Fibroblast of skin of right biceps (primary cell): Measurements from ENCODE around the gene PPP4C.
A peak's percentile ranks its signal among the peaks of the same experiment; 100 is the strongest.

ENCODE experiments used
- DNase-seq: peaks from one replicate; pipeline ENCODE4 v3.0.0-alpha.2; 2013

PPP4C gene

DNA sequence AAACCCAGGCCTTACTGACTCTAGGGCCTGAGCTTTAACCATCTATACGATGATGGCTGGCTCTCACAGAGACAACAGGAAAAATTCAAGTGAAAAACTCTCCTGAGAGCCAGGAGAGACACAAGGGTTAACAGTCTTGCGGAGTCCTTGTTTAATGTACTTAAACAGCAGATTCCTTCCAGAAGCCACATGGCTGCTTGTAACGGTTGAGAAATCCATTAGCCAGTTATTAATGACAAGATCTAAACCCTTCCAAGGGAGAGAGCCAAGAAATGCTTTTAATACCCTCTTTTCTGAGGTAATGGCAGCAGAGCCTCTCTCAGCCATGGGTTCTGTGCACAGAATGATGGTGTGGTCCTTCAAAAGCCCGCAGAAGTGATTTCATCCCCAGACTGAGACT is 15.4 kb upstream of the PPP4C start:
- no peak for DNase-seq

DNA sequence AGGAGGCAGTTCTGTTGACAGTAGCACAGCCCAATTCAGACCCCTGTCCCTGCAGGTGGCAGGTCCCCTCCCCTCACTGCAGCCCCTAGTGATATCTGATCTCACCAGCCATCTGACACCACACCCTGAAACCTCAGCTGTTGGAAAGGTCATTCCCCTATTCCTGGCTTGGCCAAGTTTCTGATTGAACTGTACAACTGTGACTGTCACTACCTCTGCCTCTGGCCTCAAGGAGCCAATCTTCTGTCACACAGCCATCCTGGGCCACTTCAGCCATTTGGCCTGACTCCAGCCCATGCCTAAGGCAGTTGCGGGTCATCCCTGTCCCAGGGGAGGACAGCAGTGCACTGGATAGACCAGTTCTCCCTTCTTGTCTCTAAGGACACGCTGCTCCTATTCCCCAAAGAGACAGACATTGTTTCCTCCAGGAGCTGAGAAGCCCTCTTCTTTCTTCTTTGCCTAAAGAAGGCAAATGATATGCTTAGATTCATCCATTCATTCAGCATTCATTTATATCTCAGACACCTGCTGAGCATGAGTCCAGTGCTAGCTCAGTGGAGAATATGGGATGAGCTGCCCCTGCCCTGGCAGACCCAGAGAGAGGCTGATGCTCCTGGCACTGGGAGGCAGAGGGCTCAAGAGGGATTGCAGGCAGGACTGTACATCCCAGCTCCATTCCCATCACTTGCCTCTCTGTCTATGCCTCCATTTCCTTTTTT is 14.8 kb upstream of the PPP4C start:
- no peak for DNase-seq

DNA sequence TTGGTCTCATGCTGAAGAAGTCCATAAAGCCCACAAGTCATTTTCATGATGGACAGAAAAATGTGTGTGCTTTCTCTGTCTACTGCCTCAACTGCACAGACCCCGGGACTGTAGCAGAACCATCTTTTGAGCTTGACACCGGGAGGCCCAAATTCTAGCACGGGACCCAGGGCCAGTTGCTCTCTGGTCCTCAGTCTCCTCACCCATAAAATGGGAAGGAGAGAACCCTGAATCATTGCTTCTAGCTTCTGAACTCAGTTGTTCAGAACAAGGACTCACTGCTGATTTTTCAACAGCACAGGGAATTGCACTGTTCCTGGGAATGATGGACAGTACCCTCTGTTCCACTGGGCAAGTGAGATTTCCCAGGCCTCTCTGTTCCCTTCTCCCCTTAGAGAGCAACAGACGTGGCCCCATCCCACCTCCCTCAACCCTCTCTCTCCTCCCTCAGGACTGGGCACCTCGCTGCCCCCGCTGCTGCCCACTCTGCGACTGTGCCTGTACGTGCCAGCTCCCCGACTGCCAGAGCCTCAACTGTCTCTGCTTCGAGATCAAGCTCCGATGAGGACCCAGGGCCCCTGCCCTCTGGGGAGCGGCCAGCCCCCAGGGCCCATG is 12.4 kb upstream of the PPP4C start:
- no peak for DNase-seq

DNA sequence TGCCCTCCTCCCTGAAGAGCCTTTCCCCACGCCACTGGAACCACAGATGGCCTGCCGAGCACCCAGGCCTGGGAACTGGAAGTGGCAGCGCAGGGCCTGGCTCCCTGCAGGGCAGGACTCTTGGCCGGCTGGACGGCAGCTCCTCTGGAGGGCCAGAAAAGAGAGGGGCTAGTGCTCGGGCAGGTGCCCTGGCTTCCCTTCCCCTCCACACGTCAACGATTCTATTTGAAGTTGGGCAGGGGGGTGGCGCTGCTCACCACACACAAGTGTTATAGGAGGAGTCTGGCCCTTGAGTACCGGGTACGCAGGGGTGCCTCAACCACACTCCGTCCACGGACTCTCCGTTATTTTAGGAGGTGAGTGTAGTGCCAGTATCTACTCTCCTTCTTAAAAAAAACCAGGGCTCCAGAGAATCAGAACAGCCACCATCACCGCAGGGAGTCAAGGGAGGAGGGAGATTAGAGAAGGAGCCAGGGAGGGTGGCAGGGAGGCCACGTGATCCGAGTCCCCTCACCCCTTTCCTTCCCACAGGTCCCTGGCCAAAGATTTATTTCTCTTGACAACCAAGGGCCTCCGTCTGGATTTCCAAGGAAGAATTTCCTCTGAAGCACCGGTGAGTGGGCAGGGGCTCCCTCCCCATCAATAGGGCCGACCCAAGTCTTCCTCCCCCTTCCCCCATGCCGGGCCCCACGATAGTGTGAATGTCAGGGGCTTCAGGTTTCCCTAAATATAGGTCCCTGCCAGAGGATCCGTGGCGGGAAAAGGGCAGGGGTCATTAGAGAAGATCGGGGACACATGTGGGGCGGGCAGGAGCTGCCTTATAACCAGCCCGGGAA is 11.7 kb upstream of the PPP4C start:
- peak; percentile 51 for DNase-seq

DNA sequence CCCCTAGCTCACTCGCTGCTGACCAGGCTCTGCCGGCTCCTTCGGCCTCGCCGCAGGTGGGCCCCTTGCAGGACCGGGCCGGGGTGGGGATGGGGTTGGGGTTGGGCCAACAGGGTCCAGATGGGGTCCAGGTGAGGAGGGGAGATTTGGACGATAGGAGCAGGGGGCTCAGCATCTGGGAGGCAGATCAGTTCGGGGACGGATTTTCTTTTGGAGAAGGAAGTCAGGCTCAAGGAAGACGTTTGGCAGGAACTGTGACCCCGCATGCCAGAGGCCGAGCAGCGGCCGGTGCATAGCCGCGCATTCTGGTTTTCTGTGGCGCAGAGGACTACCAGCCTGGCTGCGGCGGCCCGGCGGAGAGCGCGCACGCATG is 11.1 kb upstream of the PPP4C start:
- DNase-seq: no peak

DNA sequence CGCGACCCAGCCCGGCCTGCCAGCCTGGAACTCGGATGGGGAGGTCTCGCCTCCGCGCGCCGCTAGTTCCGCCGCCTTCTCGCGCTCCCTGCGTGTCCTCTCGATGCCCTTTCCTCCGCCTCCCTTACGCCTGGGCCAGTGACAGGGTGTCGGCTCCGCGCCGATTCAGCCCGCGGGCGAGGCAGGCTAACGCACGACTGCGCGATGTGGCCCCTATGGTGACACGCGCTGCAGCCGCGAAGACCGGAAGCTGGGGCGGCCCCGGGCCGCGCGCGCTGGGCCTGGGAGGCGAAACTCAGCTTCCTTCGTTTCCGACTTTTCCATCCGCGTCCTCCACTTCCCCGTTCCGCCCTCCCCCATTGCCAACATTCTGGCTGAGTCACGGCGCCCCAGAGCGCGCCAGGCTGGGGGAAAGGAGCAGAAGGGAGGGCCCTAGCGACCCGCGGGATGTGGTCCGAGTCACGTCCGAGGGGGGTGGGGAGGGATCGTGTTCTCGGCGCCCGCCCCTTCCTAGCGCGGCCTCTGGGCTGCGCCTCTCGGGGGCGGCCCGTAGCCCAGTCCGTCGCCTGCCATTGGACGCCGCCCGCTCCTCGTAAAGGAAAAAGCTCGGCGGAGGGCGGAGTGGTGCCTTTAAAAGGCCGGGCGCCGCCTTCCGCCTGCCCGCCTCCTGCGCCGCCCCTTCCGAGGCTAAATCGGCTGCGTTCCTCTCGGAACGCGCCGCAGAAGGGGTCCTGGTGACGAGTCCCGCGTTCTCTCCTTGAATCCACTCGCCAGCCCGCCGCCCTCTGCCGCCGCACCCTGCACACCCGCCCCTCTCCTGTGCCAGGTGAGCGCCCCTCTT is 10.5 kb upstream of the PPP4C start, which contains the start of gene ALDOA:
TSS of gene ALDOA (plus strand) at position 659 of the 841 bp plus-strand sequence. CDS start 1,138 bp downstream, outside the sequence.
- DNase-seq: peak; percentile 100

DNA sequence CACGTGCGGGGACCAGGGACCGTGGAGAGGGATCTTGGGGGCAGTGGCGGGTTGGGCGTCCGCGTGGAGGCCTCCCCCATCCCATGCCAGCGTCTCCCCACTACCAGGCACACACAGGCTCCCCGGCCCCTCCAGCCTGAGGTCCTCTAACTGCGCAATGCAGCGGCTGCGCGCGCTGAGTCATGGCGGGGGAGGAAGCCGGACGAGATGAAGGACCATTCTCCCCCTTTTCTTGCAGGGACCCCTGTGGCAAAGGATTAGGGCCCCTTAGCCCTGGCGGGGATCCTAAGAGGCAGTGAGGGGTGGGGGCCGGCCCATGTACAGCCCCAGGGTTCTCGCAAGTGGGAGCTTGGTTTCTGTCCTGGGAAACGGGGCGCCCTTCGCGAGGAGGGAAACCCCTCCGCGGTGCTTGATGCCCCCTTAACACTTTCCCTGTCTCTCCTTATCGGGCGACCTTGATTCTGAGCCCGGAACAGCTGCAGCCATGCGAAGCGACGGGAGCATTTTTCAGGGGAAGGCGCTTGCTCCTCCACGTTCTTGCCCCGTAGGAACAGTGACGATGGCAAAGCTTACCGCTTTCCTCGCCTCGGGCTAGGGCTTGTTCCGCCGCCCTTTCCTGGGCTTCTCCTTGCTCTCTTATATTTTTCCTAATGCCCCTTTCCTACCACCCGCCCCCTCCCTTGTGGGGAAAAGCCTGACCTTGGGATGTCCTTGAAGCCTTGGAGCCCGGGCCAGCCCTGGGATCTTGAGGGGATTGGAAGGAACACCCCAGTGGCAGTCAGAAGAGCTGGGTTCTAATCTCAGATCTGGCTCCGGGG is 9.6 kb upstream of the PPP4C start:
- DNase-seq: peak; percentile 69

DNA sequence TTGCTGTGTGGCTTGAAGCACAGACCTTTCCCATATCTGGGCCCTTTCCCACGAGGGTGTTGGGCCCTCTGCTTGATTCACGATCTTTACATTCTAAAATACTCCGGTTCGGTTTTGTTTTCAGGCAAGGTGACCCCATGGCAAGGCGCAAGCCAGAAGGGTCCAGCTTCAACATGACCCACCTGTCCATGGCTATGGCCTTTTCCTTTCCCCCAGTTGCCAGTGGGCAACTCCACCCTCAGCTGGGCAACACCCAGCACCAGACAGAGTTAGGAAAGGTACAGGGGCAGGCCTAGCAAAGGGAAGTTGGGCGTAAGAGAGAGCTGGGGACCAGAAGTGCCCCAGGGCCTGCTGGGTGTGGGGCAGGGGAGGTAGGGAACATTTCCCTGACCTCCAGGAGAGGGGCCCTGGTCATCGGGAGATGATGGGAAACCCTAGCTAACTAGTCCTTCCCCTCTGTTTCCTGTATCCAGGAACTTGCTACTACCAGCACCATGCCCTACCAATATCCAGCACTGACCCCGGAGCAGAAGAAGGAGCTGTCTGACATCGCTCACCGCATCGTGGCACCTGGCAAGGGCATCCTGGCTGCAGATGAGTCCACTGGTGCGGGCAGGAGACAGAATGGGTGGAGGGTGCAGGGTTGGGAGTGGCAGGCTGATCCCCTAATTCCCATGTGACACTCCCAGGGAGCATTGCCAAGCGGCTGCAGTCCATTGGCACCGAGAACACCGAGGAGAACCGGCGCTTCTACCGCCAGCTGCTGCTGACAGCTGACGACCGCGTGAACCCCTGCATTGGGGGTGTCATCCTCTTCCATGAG is 8.8 kb upstream of the PPP4C start:
- no peak for DNase-seq

DNA sequence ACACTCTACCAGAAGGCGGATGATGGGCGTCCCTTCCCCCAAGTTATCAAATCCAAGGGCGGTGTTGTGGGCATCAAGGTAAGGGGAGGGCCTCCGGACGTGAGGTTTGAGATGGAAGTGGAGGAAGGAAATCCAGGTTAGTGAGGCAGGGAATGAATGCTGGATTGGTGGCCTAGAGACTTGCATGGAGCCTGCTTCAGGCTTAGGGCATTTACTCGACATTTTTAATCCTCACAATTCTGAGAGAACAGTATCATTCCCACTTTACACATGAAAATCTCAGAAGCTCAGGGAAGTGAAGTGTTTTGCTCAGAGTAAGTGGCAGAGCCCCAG is 8.2 kb upstream of the PPP4C start:
- no peak for DNase-seq

DNA sequence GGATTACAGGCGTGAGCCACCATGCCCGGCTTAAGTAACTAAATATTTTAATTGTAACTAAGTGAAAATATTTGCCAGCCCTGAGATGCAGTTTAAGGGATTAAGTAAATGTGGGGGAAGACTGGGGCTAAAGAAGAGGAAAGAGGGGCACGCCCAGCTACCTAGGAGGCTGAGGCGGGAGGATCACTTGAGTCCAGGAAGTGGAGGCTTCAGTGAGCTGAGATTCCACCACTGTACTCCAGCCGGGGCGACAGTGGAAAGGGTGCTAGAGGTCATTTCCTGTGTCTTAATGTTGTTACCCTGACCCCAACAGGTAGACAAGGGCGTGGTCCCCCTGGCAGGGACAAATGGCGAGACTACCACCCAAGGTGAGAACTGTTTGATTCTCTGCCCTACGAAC is 7.5 kb upstream of the PPP4C start:
- no peak for DNase-seq

DNA sequence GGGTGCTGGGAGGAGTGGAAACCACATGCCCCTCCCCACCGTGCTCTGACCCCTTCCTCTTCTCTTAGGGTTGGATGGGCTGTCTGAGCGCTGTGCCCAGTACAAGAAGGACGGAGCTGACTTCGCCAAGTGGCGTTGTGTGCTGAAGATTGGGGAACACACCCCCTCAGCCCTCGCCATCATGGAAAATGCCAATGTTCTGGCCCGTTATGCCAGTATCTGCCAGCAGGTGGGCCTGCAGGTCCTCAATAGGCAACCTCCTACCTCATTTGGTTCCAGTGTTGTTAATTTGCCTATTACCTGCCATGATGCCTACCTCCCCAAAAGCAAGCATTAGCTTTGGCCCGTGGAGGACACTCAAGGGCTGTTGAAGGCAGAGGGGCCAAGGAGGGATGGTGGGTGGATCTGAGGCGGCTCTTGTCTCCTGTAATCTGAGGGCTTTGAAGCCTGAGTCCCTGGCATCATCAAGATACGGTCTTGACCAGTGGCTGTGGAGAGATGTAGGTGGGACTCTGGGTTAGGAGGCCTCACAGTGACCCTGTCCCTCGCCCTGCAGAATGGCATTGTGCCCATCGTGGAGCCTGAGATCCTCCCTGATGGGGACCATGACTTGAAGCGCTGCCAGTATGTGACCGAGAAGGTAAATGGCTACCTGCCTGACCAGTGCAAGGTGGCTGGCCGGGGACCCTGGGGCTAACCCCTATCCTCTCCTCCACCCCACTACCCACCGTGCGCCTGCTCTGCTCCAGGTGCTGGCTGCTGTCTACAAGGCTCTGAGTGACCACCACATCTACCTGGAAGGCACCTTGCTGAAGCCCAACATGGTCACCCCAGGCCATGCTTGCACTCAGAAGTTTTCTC is 6.8 kb upstream of the PPP4C start:
- DNase-seq: no peak

DNA sequence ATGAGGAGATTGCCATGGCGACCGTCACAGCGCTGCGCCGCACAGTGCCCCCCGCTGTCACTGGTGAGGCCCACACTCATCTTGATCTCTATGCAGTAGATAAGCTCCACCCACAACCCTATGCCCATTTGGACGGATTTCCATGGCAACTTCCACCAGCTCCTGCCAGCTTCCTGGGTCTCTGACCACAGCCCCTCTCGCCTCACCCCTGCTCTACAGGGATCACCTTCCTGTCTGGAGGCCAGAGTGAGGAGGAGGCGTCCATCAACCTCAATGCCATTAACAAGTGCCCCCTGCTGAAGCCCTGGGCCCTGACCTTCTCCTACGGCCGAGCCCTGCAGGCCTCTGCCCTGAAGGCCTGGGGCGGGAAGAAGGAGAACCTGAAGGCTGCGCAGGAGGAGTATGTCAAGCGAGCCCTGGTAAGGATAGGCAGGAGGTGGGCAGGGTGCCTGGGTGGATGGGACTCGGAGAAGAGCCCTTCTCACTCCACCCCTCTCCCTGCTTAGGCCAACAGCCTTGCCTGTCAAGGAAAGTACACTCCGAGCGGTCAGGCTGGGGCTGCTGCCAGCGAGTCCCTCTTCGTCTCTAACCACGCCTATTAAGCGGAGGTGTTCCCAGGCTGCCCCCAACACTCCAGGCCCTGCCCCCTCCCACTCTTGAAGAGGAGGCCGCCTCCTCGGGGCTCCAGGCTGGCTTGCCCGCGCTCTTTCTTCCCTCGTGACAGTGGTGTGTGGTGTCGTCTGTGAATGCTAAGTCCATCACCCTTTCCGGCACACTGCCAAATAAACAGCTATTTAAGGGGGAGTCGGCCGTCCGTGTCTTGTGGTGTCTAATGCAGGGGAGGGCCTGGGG is 6.0 kb upstream of the PPP4C start:
- no peak for DNase-seq

DNA sequence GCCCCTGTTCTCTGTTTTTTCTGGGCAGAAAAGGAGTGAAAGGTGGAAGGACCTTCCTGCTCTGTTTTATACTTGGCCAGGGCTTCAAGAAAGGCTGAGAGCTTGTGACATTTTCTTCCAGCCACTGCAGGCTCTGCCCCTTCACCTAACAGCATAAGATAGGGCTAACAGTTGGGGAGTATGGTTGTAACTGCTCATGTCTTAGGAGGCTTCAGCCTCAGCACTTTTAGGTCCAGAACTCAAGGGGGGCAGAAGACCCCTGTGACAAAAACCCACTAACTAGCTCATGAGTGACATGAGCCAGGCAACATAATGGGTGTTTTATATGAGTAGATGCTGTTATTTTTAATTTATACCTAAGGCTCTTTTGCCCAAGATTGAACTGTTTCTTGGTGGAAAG is 5.3 kb upstream of the PPP4C start:
- DNase-seq: no peak

DNA sequence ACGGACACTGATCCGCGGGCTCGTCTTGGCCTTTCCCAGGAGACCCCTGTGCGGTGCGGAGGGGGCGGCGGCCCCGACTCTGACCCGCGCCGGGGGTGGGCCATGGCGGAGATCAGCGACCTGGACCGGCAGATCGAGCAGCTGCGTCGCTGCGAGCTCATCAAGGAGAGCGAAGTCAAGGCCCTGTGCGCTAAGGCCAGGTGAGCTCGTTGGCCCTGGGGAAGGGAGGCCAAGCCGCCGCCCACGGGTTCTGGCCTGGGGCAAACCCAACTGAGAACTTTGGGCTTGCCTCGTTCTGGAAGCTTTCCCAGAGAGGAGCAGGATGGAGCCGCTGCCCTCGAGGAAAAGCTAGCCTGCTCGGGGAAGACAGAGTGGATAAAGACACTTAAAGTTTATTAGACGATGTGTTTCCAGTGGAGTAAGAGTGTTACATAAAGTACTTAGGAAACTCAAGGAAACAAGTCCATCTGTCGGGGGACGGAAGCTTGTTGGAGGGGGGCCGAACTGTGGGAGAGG is 540 bp downstream of the PPP4C start:
- no peak for DNase-seq

DNA sequence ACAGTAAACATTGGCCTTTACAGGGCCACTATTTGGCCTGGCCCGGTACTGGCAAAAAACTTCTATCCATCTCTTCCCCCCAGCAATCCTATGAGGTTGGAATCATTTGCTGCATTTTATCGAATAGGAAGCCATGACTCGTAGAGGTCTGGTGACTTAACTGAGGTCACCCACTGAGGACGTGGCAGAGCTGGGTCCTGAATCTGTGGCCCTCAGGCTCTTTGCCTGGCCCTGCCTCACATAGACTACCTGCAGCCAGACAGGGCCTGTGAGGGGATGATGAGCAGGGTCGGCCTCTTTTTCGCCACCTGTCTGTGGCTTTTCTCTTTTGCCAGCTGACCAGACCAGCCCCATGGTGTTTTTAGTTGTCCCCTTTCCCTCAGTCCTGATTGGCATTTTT is 1.9 kb downstream of the PPP4C start:
- DNase-seq: no peak

DNA sequence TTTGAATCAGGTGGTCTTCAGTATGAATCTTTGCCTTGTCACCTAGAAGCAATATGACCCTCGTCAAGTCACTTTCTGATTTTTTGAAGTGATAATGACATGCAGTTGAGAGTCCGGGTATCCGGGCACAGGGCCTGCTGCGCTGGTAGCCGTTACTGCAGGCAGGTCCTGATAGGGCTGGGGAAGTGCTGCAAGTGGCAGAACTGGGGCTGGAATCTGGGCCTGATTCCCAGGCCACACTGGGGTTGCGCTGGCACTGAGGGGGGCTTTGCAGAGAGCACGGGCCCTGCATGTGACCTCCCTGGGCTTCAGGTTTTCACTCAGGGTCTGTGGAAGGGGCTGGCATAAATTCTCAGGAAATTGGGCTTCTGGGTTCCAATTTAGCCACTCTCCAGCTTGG is 3.0 kb downstream of the PPP4C start:
- no peak for DNase-seq

DNA sequence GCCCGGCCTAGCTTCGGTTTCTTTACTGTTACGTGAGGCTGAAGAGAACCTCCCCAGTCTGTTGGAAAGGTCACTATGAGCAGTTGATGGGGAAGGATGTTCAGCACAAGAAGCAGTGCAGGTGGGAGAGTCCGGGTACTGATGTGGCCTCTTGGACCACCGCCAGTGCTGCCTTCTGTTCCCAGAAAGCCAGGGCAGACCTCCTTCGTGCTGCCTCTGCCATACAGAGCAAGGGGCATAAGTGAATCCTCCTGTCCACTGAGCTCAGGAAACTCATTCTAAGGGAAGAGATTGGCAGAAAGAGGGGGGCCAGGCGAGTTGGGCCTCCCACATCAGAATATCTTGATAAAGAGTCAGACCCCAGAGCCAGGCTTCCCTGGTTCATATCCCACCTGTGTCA is 3.7 kb downstream of the PPP4C start:
- no peak for DNase-seq

DNA sequence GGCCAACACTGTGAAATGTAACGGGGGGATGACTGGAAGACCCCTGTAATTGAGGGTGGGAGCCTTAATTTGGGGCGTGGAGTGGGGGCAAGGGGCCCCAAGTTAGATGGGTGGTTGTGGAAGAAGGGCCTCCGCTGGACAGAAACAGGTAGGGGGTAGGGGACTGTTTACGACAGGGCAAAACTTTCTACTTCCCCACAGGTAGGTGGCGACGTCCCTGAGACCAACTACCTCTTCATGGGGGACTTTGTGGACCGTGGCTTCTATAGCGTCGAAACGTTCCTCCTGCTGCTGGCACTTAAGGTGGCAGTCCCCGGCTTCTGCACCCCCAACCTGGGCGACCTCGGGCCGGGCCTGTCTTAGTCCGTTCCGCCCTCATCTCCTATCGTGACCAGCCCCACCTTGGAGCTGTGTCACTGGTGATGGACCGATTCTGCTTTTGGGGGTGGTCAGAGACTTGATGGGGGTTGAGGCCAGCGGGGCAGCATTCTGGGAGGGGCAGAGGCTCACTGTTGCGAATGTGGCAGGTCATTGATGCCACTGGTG is 6.8 kb downstream of the PPP4C start:
- no peak for DNase-seq
